PC-9 (cell line): ENCODE measurements around the gene PADI1.

ENCODE experiments used
- EZH2 ChIP-seq: fragments of 200-600 bp; sonication (generic); IDR thresholded peaks from 2 replicates; pipeline ENCODE4 v1.8.0; 2017; ENCODE audit warnings: antibody characterized with exemption, low read depth
- TF ChIP-seq, protein P1 (sequence below): fragments of 200-600 bp; sonication (generic); conservative IDR thresholded peaks from 2 replicates; pipeline ENCODE4 v1.6.1; 2017; ENCODE audit warnings: mixed run types, antibody characterized with exemption, mild to moderate bottlenecking, moderate library complexity

- TF ChIP-seq, protein P1, sequence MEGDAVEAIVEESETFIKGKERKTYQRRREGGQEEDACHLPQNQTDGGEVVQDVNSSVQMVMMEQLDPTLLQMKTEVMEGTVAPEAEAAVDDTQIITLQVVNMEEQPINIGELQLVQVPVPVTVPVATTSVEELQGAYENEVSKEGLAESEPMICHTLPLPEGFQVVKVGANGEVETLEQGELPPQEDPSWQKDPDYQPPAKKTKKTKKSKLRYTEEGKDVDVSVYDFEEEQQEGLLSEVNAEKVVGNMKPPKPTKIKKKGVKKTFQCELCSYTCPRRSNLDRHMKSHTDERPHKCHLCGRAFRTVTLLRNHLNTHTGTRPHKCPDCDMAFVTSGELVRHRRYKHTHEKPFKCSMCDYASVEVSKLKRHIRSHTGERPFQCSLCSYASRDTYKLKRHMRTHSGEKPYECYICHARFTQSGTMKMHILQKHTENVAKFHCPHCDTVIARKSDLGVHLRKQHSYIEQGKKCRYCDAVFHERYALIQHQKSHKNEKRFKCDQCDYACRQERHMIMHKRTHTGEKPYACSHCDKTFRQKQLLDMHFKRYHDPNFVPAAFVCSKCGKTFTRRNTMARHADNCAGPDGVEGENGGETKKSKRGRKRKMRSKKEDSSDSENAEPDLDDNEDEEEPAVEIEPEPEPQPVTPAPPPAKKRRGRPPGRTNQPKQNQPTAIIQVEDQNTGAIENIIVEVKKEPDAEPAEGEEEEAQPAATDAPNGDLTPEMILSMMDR = no peak
- no peak for TF ChIP-seq EZH2
Measured at GRCh38 chr1:17204546-17205440, at the start of gene PADI1.
